NB4 (cell line): ENCODE results near the gene OMA1.

Experiments
- CTCF ChIP-seq: IDR thresholded peaks from one replicate; pipeline ENCODE4 v1.5.1; 2012; ENCODE audit warnings: low read depth, low read length
- MAX ChIP-seq: IDR thresholded peaks from 2 replicates; pipeline ENCODE4 v1.6.1; 2011; ENCODE audit warnings: low read depth, low read length
- MYC ChIP-seq: IDR thresholded peaks from 2 replicates; pipeline ENCODE4 v1.6.1; 2011; ENCODE audit warnings: low read depth, low read length
- POLR2A ChIP-seq: IDR thresholded peaks from 2 replicates; pipeline ENCODE4 v1.6.1; 2011; ENCODE audit warnings: mild to moderate bottlenecking; ENCODE audit not compliant: insufficient read length; ENCODE audit errors: extremely low read depth

DNA sequence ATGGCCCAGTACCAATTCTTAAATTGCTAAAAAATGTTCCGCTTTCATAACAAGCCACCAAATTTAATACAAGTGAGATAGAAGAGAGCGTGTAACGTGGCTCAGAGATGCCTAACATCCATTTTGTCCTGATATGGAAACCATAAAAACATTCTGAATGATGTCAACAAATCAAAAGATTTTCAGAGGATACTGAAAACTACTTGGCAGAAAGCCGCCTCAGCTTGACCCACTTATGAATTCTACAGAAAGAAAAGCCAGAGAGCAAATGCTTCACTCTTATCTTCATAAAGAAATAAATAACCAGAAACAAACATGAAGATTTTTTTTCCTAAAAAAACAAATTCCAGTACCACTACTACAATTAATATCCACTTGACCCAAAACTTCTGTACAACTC is 41.2 kb downstream of the OMA1 start:
- no peak for TF ChIP-seq CTCF
- no peak for TF ChIP-seq POLR2A
- no peak for TF ChIP-seq MAX
- no peak for TF ChIP-seq MYC
